HEK293 (cell line): Measurements from ENCODE around the gene SMTNL1.

Source experiments
- CTCF ChIP-seq: fragments of 450-650 bp; formaldehyde crosslinking; IDR thresholded peaks from 2 replicates; pipeline ENCODE4 v1.5.1; 2016; ENCODE audit warnings: missing biosample characterization, missing genetic modification characterization
- GLIS1 ChIP-seq: fragments of 450-650 bp; formaldehyde crosslinking; IDR thresholded peaks from 2 replicates; pipeline ENCODE4 v1.5.1; 2016; ENCODE audit warnings: missing biosample characterization, missing genetic modification characterization
- ZBTB11 ChIP-seq: fragments of 450-650 bp; formaldehyde crosslinking; conservative IDR thresholded peaks from 2 replicates; pipeline ENCODE4 v1.5.1; 2016; ENCODE audit warnings: low read depth, missing biosample characterization, missing genetic modification characterization
- ZBTB7A ChIP-seq: fragments of 450-650 bp; formaldehyde crosslinking; IDR thresholded peaks from 2 replicates; pipeline ENCODE4 v1.5.1; 2016; ENCODE audit warnings: low read depth, missing biosample characterization, missing genetic modification characterization
- ZNF10 ChIP-seq: fragments of 450-650 bp; formaldehyde crosslinking; IDR thresholded peaks from 2 replicates; pipeline ENCODE4 v1.5.1; 2017; ENCODE audit warnings: missing biosample characterization, missing genetic modification characterization
- ZNF112 ChIP-seq: fragments of 450-650 bp; formaldehyde crosslinking; IDR thresholded peaks from 2 replicates; pipeline ENCODE4 v1.5.0; 2017; ENCODE audit warnings: missing biosample characterization, missing genetic modification characterization
- ZNF18 ChIP-seq: fragments of 450-650 bp; formaldehyde crosslinking; IDR thresholded peaks from 2 replicates; pipeline ENCODE4 v1.5.1; 2016; ENCODE audit warnings: missing biosample characterization, missing genetic modification characterization
- ZNF274 ChIP-seq, 2 experiments: fragments of 200-500 bp in 1 of 2; fragments of 450-650 bp in 1 of 2; sonication (Bioruptor generic) in 1 of 2; formaldehyde crosslinking in 1 of 2; IDR thresholded peaks; 2 replicates each; pipeline versions ENCODE4 v1.5.1 to v1.6.1; 2014 to 2016; ENCODE audit warnings: borderline replicate concordance in 1 of 2, inconsistent platforms in 1 of 2, low read length in 1 of 2, missing biosample characterization in 1 of 2, missing genetic modification characterization in 1 of 2
- ZNF449 ChIP-seq: fragments of 450-650 bp; formaldehyde crosslinking; IDR thresholded peaks from 2 replicates; pipeline ENCODE4 v1.5.1; 2017; ENCODE audit warnings: missing biosample characterization, mild to moderate bottlenecking, missing genetic modification characterization, moderate library complexity
- ZNF513 ChIP-seq: fragments of 450-650 bp; IDR thresholded peaks from 2 replicates; pipeline ENCODE4 v1.5.1; 2018; ENCODE audit warnings: missing biosample characterization, missing genetic modification characterization
- ZNF677 ChIP-seq: fragments of 450-650 bp; IDR thresholded peaks from 2 replicates; pipeline ENCODE4 v1.5.0; 2018; ENCODE audit warnings: missing biosample characterization, mild to moderate bottlenecking, missing genetic modification characterization, moderate library complexity
- ZNF777 ChIP-seq: fragments of 450-650 bp; formaldehyde crosslinking; IDR thresholded peaks from 2 replicates; pipeline ENCODE4 v1.5.1; 2017; ENCODE audit warnings: missing biosample characterization, missing genetic modification characterization, borderline replicate concordance

GRCh38 chr11:57497303-57498247, 39.8 kb upstream of the SMTNL1 start:
- no peak for TF ChIP-seq ZNF274 (IDR thresholded peaks at IDR 0.05; ENCODE audit: low read length)
- TF ChIP-seq ZNF274 (tag by site-specific recombination; IDR thresholded peaks at IDR 0.05; ENCODE audit: borderline replicate concordance): no peak
- no peak for TF ChIP-seq CTCF (tag by site-specific recombination)
- no peak for TF ChIP-seq ZBTB11 (tag by site-specific recombination)
- no peak for TF ChIP-seq GLIS1
- no peak for TF ChIP-seq ZNF777
- TF ChIP-seq ZNF112 (tag by site-specific recombination): no peak
- no peak for TF ChIP-seq ZNF513 (tag by site-specific recombination)
- no peak for TF ChIP-seq ZNF677 (tag by site-specific recombination)
- TF ChIP-seq ZNF10 (tag by site-specific recombination): no peak
- TF ChIP-seq ZNF449 (tag by site-specific recombination): no peak
- TF ChIP-seq ZNF18 (tag by site-specific recombination): no peak
- TF ChIP-seq ZBTB7A (tag by site-specific recombination): no peak
